WI38 (cell line): ENCODE results near the gene PRKD1.

Experiments used
- H3K4me3 ChIP-seq: 2 replicates; pipeline ENCODE4 v1.5.1; 2011; ENCODE audit warnings: low read depth, mild to moderate bottlenecking, control low read depth, low read length
- CTCF ChIP-seq: IDR thresholded peaks from 2 replicates; pipeline ENCODE4 v1.5.1; 2012; ENCODE audit warnings: low read depth, mild to moderate bottlenecking, control low read depth, low read length

The PRKD1 gene

GRCh38 chr14:29919845-29920244 lies 7.8 kb downstream of the PRKD1 start:
- TF ChIP-seq CTCF = no peak

GRCh38 chr14:29918981-29919380 lies 8.7 kb downstream of the PRKD1 start:
- no peak for TF ChIP-seq CTCF
- H3K4me3 ChIP-seq = no peak overlapping the region

More at GRCh38 chr14:29919845-29920244, 7.8 kb downstream of the PRKD1 start:
- H3K4me3 ChIP-seq = no peak overlapping the region

GRCh38 chr14:29913566-29913965 lies 14.1 kb downstream of the PRKD1 start:
- TF ChIP-seq CTCF = no peak
- H3K4me3 ChIP-seq = no peak overlapping the region

GRCh38 chr14:29911810-29912209 lies 15.8 kb downstream of the PRKD1 start:
- no peak overlapping the region for H3K4me3 ChIP-seq
- TF ChIP-seq CTCF = no peak

GRCh38 chr14:29908652-29909577 lies 18.7 kb downstream of the PRKD1 start:
- no peak overlapping the region for H3K4me3 ChIP-seq

GRCh38 chr14:29906256-29906870 lies 21.3 kb downstream of the PRKD1 start:
- TF ChIP-seq CTCF = no peak
- no peak overlapping the region for H3K4me3 ChIP-seq

More at GRCh38 chr14:29908652-29909577, 18.7 kb downstream of the PRKD1 start:
- TF ChIP-seq CTCF = no peak

GRCh38 chr14:29905543-29905942 lies 22.1 kb downstream of the PRKD1 start:
- TF ChIP-seq CTCF = no peak
- H3K4me3 ChIP-seq = no peak overlapping the region
